ENCODE results near the gene SLC25A21.

The SLC25A21 gene

GRCh38 chr14:36951380-36951911 lies 221.0 kb downstream of the SLC25A21 start:
- no peak for TF ChIP-seq CTCF (conservative IDR thresholded peaks at IDR 0.05; ENCODE audit: low read depth, low read length)
- DNase-seq (ENCODE audit: low read depth): no peak
- no peak overlapping the region for H3K4me3 ChIP-seq (ENCODE audit: low read length)

- no peak for TF ChIP-seq CTCF (conservative IDR thresholded peaks at IDR 0.05; ENCODE audit: low read depth, low read length)
- no peak overlapping the region for H3K4me3 ChIP-seq (ENCODE audit: low read length)
- DNase-seq (ENCODE audit: low read depth): no peak
Measured at GRCh38 chr14:36950812-36951211, 221.6 kb downstream of the SLC25A21 start.

GRCh38 chr14:36949371-36949770 lies 223.0 kb downstream of the SLC25A21 start:
- no peak for DNase-seq (ENCODE audit: low read depth)
- H3K4me3 ChIP-seq (ENCODE audit: low read length): no peak overlapping the region

GRCh38 chr14:36948157-36948859 lies 224.1 kb downstream of the SLC25A21 start:
- no peak for TF ChIP-seq CTCF (conservative IDR thresholded peaks at IDR 0.05; ENCODE audit: low read depth, low read length)
- H3K4me3 ChIP-seq (ENCODE audit: low read length): no peak overlapping the region
- no peak for DNase-seq (ENCODE audit: low read depth)

More at GRCh38 chr14:36949371-36949770, 223.0 kb downstream of the SLC25A21 start:
- TF ChIP-seq CTCF (conservative IDR thresholded peaks at IDR 0.05; ENCODE audit: low read depth, low read length): no peak

GRCh38 chr14:36947362-36947761 lies 225.0 kb downstream of the SLC25A21 start:
- no peak for TF ChIP-seq CTCF (conservative IDR thresholded peaks at IDR 0.05; ENCODE audit: low read depth, low read length)
- DNase-seq (ENCODE audit: low read depth): no peak
- H3K4me3 ChIP-seq (ENCODE audit: low read length): no peak overlapping the region

- no peak for DNase-seq (ENCODE audit: low read depth)
- no peak overlapping the region for H3K4me3 ChIP-seq (ENCODE audit: low read length)
- TF ChIP-seq CTCF (conservative IDR thresholded peaks at IDR 0.05; ENCODE audit: low read depth, low read length): no peak
Measured at GRCh38 chr14:36946872-36947271, 225.5 kb downstream of the SLC25A21 start.
